Subcutaneous adipose tissue (tissue), 4 donors: ENCODE results near the gene IDH3G. TPM values are rescaled to one million over a fixed set of nuclear protein-coding genes. Genes with fewer than 3 reads are reported as not detected.

Source experiments
- CTCF ChIP-seq: fragments of 450-650 bp; IDR thresholded peaks from one replicate; pipeline ENCODE4 v1.5.1; 2016; ENCODE audit warnings: low read depth, mild to moderate bottlenecking, control low read depth, antibody characterized with exemption, moderate library complexity
- total RNA-seq, 4 donors: library from RNA; depleted of rRNA; stranded (reverse); fragments of >200 nt; gene quantifications; one replicate each; pipeline ENCODE4 v1.1.0, GENCODE V29; 2016

The IDH3G gene
- total RNA-seq, 4 donors from 2014 or later, result 40.9 to 70.0 (median 69.5) TPM

- TF ChIP-seq CTCF, result no peak
Observed at GRCh38 chrX:153764786-153765137, 29.4 kb downstream of the IDH3G start.

- no peak for TF ChIP-seq CTCF
Observed at GRCh38 chrX:153763989-153764755, 30.0 kb downstream of the IDH3G start, which contains the start of gene PLXNB3. PLXNB3 (plus strand) TSS chrX:153764249; CDS start chrX:153765536, 1,287 bp downstream.

GRCh38 chrX:153763298-153763932, 30.8 kb downstream of the IDH3G start:
- TF ChIP-seq CTCF, result no peak

GRCh38 chrX:153762626-153763173, 31.5 kb downstream of the IDH3G start:
- TF ChIP-seq CTCF, result no peak

- TF ChIP-seq CTCF, result no peak
Observed at GRCh38 chrX:153761863-153762262, 32.3 kb downstream of the IDH3G start.

- no peak for TF ChIP-seq CTCF
Observed at GRCh38 chrX:153755136-153755535, 39.0 kb downstream of the IDH3G start.

- TF ChIP-seq CTCF, result no peak
Observed at GRCh38 chrX:153750127-153750774, 43.9 kb downstream of the IDH3G start.
